ENCODE results near the gene PI4K2A.
"Not testable (repeated sequence)": the region's sequence is repeated elsewhere in the genome, so short reads cannot be mapped to it uniquely, and the experiment has no call there.

PI4K2A gene

GRCh38 chr10:97675222-97675621, 34.8 kb downstream of the PI4K2A start:
- no peak for DNase-seq

- peak; percentile 48 for DNase-seq
Measured at GRCh38 chr10:97676770-97677581, 36.5 kb downstream of the PI4K2A start.

GRCh38 chr10:97679594-97679993, 39.1 kb downstream of the PI4K2A start:
- DNase-seq: no peak

GRCh38 chr10:97682042-97682441, 41.6 kb downstream of the PI4K2A start:
- no peak for DNase-seq

- peak; percentile 60 for DNase-seq
Measured at GRCh38 chr10:97683556-97684367, 43.3 kb downstream of the PI4K2A start.

- not testable (repeated sequence) for DNase-seq
Measured at GRCh38 chr10:97684368-97684713, 43.9 kb downstream of the PI4K2A start.

- no peak for DNase-seq
Measured at GRCh38 chr10:97684866-97685394, 44.5 kb downstream of the PI4K2A start.

GRCh38 chr10:97685395-97685958, 45.0 kb downstream of the PI4K2A start:
- DNase-seq: peak; percentile 15

GRCh38 chr10:97686301-97686961, 46.0 kb downstream of the PI4K2A start:
- no peak for DNase-seq

GRCh38 chr10:97686962-97687784, 46.7 kb downstream of the PI4K2A start, which contains the start of gene AVPI1:
TSS of gene AVPI1 (minus strand) at chr10:97687241. CDS start at chr10:97679905, 7,336 bp downstream.
- DNase-seq: peak; percentile 98

GRCh38 chr10:97687785-97688781, 47.6 kb downstream of the PI4K2A start:
- peak; percentile 39 for DNase-seq

GRCh38 chr10:97689559-97690020, 49.1 kb downstream of the PI4K2A start:
- DNase-seq: peak; percentile 89

- DNase-seq: no peak
Measured at GRCh38 chr10:97690133-97690532, 49.7 kb downstream of the PI4K2A start.

GRCh38 chr10:97698072-97698655, 57.7 kb downstream of the PI4K2A start:
- not testable (repeated sequence) for DNase-seq

- DNase-seq: peak; percentile 71
Measured at GRCh38 chr10:97701438-97702069, 61.1 kb downstream of the PI4K2A start.

GRCh38 chr10:97703398-97704067, 63.1 kb downstream of the PI4K2A start:
- DNase-seq: no peak

GRCh38 chr10:97704341-97704740, 63.9 kb downstream of the PI4K2A start:
- no peak for DNase-seq

- no peak for DNase-seq
Measured at GRCh38 chr10:97705006-97705670, 64.7 kb downstream of the PI4K2A start.
